ENCODE results near the gene VAV2. TPM values are rescaled to one million over a fixed set of nuclear protein-coding genes. Genes with fewer than 3 reads are reported as not detected.

The VAV2 gene
- polyA plus RNA-seq, 1 of the 3 experiments (the other 2 are of a cell fraction) = 14.9 TPM

DNA sequence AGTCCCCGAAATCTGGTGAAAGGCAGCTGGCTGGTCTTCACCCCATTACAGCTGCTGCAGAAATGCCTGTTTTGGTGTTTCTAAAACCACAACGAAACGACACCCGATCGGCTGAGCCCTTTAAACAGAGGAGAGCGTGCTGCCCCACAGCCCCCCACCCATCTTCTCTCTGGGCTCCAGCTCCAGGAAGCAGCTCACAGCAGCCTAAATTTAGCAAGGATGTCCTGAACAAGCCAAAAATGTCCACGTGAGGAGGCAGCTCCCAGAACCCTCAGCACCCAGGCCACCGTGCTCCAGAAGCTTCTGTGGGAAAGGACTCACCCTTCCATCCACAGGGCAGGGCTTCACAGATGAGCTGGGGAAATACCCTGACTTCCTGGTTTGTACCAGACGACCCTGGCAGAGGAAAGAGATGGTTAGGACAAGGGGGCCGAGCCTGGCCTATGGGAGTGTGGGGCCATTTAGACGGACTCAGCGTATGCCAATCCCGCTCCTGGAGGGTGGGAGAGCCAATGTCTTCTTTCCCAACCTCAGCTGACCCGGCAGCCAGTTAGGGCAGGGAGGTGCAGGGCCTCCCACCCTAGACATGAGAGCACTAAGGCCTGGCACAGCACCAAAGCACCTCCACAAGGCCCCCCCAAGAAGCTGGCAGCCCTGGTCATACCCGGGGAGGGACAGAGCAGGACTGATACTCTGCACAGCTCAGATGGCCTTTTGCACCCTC, 214.9 kb downstream of the VAV2 start:
- Histone ChIP-seq H2AFZ (ENCODE audit: low read depth) (no peak overlapping the region), H3K9me2 (no peaks in the 10 kb centered on the region), H3K27me3 (ENCODE audit: insufficient read depth) (no peaks in the 10 kb centered on the region), H3K9ac (no peak overlapping the region), H3K79me2 (ENCODE audit: insufficient read depth) (no peaks in the 10 kb centered on the region), H3F3A (replicated peaks; ENCODE audit: insufficient read depth) (no peaks in the 10 kb centered on the region), H3K9me3 (no peaks in the 10 kb centered on the region), H4K20me1 (ENCODE audit: insufficient read depth) (no peaks in the 10 kb centered on the region), H3K4me2 (no peak overlapping the region), H3K4me3 (ENCODE audit: low read depth in 2 of 2, low read length in 1 of 2) (no peak overlapping the region), H3K36me3 (replicated peaks in 1 of 2; ENCODE audit: control insufficient read depth in 1 of 2, insufficient read depth in 2 of 2, low read length in 1 of 2) (peaks cover 18 to 59% of the 10 kb centered on the region in 2 experiments), H3K27ac (ENCODE audit: low read depth in 2 of 2, low read length in 1 of 2) (no peak overlapping the region), H3K4me1 (ENCODE audit: control insufficient read depth in 1 of 2, insufficient read depth in 2 of 2, low read depth in 1 of 2, low read length in 1 of 2) (peaks cover 0 to 14% of the 10 kb centered on the region in 2 experiments; a peak in 1 of 4 replicates)
- TF ChIP-seq EP300 (IDR thresholded peaks at IDR 0.05; ENCODE audit: borderline replicate concordance in 1 of 2, low read depth in 1 of 2, low read length in 1 of 2) = no peak
- TF ChIP-seq, protein P1, sequence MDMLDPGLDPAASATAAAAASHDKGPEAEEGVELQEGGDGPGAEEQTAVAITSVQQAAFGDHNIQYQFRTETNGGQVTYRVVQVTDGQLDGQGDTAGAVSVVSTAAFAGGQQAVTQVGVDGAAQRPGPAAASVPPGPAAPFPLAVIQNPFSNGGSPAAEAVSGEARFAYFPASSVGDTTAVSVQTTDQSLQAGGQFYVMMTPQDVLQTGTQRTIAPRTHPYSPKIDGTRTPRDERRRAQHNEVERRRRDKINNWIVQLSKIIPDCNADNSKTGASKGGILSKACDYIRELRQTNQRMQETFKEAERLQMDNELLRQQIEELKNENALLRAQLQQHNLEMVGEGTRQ (IDR thresholded peaks at IDR 0.05; ENCODE audit: borderline replicate concordance, low read depth, low read length) = no peak
- TF ChIP-seq GATA2 (CRISPR knock-in tag; IDR thresholded peaks at IDR 0.05) = no peak
- TF ChIP-seq FOXM1 (IDR thresholded peaks at IDR 0.05; ENCODE audit: low read depth) = no peak
- TF ChIP-seq, protein P2, sequence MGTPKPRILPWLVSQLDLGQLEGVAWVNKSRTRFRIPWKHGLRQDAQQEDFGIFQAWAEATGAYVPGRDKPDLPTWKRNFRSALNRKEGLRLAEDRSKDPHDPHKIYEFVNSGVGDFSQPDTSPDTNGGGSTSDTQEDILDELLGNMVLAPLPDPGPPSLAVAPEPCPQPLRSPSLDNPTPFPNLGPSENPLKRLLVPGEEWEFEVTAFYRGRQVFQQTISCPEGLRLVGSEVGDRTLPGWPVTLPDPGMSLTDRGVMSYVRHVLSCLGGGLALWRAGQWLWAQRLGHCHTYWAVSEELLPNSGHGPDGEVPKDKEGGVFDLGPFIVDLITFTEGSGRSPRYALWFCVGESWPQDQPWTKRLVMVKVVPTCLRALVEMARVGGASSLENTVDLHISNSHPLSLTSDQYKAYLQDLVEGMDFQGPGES (IDR thresholded peaks at IDR 0.05; ENCODE audit: low read depth, low read length) = no peak
- no peak for TF ChIP-seq RCOR1 (IDR thresholded peaks at IDR 0.05; ENCODE audit: low read length)
- no peak for TF ChIP-seq MXI1 (IDR thresholded peaks at IDR 0.05; ENCODE audit: low read depth, low read length)
- TF ChIP-seq, protein P3, sequence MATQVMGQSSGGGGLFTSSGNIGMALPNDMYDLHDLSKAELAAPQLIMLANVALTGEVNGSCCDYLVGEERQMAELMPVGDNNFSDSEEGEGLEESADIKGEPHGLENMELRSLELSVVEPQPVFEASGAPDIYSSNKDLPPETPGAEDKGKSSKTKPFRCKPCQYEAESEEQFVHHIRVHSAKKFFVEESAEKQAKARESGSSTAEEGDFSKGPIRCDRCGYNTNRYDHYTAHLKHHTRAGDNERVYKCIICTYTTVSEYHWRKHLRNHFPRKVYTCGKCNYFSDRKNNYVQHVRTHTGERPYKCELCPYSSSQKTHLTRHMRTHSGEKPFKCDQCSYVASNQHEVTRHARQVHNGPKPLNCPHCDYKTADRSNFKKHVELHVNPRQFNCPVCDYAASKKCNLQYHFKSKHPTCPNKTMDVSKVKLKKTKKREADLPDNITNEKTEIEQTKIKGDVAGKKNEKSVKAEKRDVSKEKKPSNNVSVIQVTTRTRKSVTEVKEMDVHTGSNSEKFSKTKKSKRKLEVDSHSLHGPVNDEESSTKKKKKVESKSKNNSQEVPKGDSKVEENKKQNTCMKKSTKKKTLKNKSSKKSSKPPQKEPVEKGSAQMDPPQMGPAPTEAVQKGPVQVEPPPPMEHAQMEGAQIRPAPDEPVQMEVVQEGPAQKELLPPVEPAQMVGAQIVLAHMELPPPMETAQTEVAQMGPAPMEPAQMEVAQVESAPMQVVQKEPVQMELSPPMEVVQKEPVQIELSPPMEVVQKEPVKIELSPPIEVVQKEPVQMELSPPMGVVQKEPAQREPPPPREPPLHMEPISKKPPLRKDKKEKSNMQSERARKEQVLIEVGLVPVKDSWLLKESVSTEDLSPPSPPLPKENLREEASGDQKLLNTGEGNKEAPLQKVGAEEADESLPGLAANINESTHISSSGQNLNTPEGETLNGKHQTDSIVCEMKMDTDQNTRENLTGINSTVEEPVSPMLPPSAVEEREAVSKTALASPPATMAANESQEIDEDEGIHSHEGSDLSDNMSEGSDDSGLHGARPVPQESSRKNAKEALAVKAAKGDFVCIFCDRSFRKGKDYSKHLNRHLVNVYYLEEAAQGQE (IDR thresholded peaks at IDR 0.05; ENCODE audit: low read depth, low read length) = no peak
- DNase-seq = no peak
- 87% methylated on average over 7 of the region's 15 CpGs for WGBS (ENCODE audit: low lambda C conversion rate)
- ChIA-PET POLR2A (no interaction called here), CTCF (interaction anchor here (0.7 to 2.0 kb wide), 4 partner anchors 17 to 242 kb away, joined by 3 to 20 read pairs (median 10); no protein-coding TSS in a partner anchor)

Measured in SK-N-SH (cell line).